Ovary (tissue), 3 donors: ENCODE data around the gene BATF.

ENCODE experiments used
- CTCF ChIP-seq, 3 donors: fragments of 450-650 bp in 2 of 3; fragments of 200-600 bp in 1 of 3; IDR thresholded peaks; one replicate each; pipeline versions ENCODE4 v1.5.1 to v1.8.0; 2016 to 2022; ENCODE audit warnings: antibody characterized with exemption in 3 of 3, mild to moderate bottlenecking in 1 of 3
- EP300 ChIP-seq: sonication (generic); formaldehyde crosslinking; IDR thresholded peaks from one replicate; pipeline ENCODE4 v1.6.1; 2017; ENCODE audit warnings: antibody characterized with exemption
- POLR2A ChIP-seq: fragments of 450-650 bp; IDR thresholded peaks from one replicate; pipeline ENCODE4 v1.6.1; 2017; ENCODE audit warnings: antibody characterized with exemption, mild to moderate bottlenecking, moderate library complexity
- donor health status: DM: no; HTN: no; CAD: no.

GRCh38 chr14:75548544-75548943, 26.3 kb downstream of the BATF start:
- TF ChIP-seq CTCF (IDR thresholded peaks at IDR 0.05) = no peak
- TF ChIP-seq EP300 = no peak
- TF ChIP-seq POLR2A = no peak
